Measurements from ENCODE around the gene NOTUM.

GRCh38 chr17:81960130-81960958 lies 643 bp downstream of the NOTUM start:
- TF ChIP-seq POLR2A (IDR thresholded peaks at IDR 0.05; ENCODE audit: low read depth, low read length) = no peak
- TF ChIP-seq PAX5 (IDR thresholded peaks at IDR 0.05; ENCODE audit: insufficient read depth, low read length, severe bottlenecking) = no peak
- TF ChIP-seq POLR2AphosphoS5 (IDR thresholded peaks at IDR 0.05; ENCODE audit: low read depth, low read length) = no peak
- TF ChIP-seq SPI1 (IDR thresholded peaks at IDR 0.05; ENCODE audit: low read depth, low read length) = no peak
- no peak for TF ChIP-seq TAF1 (IDR thresholded peaks at IDR 0.05; ENCODE audit: low read depth, low read length)
- no peak for TF ChIP-seq POU2F2 (IDR thresholded peaks at IDR 0.05; ENCODE audit: low read depth, low read length)

Measured in GM12891 (cell line).